Fibroblast of lung (primary cell): ENCODE results near the gene CRACDL.

Source experiments
- EZH2 ChIP-seq: IDR thresholded peaks from 2 replicates; pipeline ENCODE4 v1.5.1; 2012; ENCODE audit warnings: low read length, control low read depth, mild to moderate bottlenecking; ENCODE audit errors: missing control alignments
- TF ChIP-seq, protein P1 (sequence below), 2 donors: IDR thresholded peaks in 1 of 2; conservative IDR thresholded peaks in 1 of 2; 1 replicate in 1 of 2; 2 replicates in 1 of 2; pipeline ENCODE4 v1.5.1; 2011 to 2012; ENCODE audit warnings: low read length in 2 of 2, control low read depth in 1 of 2, inconsistent platforms in 1 of 2, low read depth in 1 of 2, mild to moderate bottlenecking in 1 of 2

DNA sequence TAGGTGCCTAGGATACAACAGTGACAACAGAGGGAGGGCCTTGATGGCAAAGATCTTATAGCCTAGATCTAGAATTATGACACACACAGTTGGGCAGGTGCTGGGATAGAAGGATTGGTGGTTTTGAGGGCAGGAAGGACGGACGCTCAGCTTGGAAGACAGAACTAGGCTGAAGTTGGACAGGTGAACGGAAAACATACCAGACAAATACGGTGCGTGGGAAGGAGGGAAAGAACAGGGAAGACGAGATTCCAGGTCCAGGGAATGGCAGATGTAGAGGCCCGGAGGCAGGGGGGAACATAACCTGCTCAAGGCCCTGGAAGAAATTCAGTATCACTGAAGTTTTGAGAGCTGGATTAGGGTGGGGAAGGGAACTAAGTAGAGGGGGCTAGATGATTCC lies 40.8 kb downstream of the CRACDL start:
- TF ChIP-seq, protein P1, sequence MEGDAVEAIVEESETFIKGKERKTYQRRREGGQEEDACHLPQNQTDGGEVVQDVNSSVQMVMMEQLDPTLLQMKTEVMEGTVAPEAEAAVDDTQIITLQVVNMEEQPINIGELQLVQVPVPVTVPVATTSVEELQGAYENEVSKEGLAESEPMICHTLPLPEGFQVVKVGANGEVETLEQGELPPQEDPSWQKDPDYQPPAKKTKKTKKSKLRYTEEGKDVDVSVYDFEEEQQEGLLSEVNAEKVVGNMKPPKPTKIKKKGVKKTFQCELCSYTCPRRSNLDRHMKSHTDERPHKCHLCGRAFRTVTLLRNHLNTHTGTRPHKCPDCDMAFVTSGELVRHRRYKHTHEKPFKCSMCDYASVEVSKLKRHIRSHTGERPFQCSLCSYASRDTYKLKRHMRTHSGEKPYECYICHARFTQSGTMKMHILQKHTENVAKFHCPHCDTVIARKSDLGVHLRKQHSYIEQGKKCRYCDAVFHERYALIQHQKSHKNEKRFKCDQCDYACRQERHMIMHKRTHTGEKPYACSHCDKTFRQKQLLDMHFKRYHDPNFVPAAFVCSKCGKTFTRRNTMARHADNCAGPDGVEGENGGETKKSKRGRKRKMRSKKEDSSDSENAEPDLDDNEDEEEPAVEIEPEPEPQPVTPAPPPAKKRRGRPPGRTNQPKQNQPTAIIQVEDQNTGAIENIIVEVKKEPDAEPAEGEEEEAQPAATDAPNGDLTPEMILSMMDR (conservative IDR thresholded peaks at IDR 0.05 in 1 of 2, IDR thresholded peaks at IDR 0.05 in 1 of 2; ENCODE audit: low read depth in 1 of 2, low read length in 2 of 2), result no peak
- no peak for TF ChIP-seq EZH2
